Measurements from ENCODE around the gene LMO7.
"Not testable (repeated sequence)": the region's sequence is repeated elsewhere in the genome, so short reads cannot be mapped to it uniquely, and the experiment has no call there.

LMO7 gene

GRCh38 chr13:75770592-75771011, 134.5 kb downstream of the LMO7 start:
- Histone ChIP-seq H3K27me3 (ENCODE audit: control insufficient read depth, insufficient read depth, low read length) (no peaks in the 10 kb centered on the region), H3K9ac (ENCODE audit: low read depth, low read length) (no peak overlapping the region), H3K36me3 (ENCODE audit: control insufficient read depth, insufficient read depth, low read length) (no peaks in the 10 kb centered on the region), H3K9me3 (ENCODE audit: control insufficient read depth, insufficient read depth, low read length) (no peaks in the 10 kb centered on the region), H3K4me1 (ENCODE audit: control insufficient read depth, insufficient read depth, low read length) (peaks cover 6% of the 10 kb centered on the region; the same call in 1 of the 2 replicates), H3K27ac (ENCODE audit: low read depth, low read length) (no peak overlapping the region), H3K4me3 (ENCODE audit: low read depth, low read length) (no peak overlapping the region)

- H3K27ac ChIP-seq (ENCODE audit: low read depth, low read length): no peak overlapping the region
- H3K9ac ChIP-seq (ENCODE audit: low read depth, low read length): no peak overlapping the region
- peaks cover 6% of the 10 kb centered on the region; the same call in 1 of the 2 replicates for H3K4me1 ChIP-seq (ENCODE audit: control insufficient read depth, insufficient read depth, low read length)
- H3K27me3 ChIP-seq (ENCODE audit: control insufficient read depth, insufficient read depth, low read length): no peaks in the 10 kb centered on the region
- H3K4me3 ChIP-seq (ENCODE audit: low read depth, low read length): no peak overlapping the region
- H3K9me3 ChIP-seq (ENCODE audit: control insufficient read depth, insufficient read depth, low read length): no peaks in the 10 kb centered on the region
- H3K36me3 ChIP-seq (ENCODE audit: control insufficient read depth, insufficient read depth, low read length): no peaks in the 10 kb centered on the region
Measured at GRCh38 chr13:75771226-75771625, 135.1 kb downstream of the LMO7 start.

DNA sequence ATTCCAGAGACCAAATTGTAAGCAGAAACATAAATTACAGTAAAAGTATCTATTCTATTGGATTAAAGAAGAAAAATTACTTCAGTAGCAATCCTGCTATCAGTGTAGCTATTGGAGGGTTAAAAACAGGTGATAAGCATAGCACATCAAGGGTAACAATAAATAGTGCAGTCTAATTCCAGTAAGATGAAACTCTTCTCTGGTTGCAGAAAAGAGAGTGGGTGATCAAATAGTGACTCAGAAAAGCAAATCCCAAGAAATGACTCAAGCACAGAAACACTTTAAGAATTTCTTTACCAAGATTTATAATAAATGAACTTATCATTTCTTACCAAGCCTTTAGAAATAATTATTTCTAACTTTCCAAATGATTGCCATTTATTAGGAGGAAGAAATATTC, 135.7 kb downstream of the LMO7 start:
- Histone ChIP-seq H3K27ac (ENCODE audit: low read depth, low read length) (no peak overlapping the region), H3K36me3 (ENCODE audit: control insufficient read depth, insufficient read depth, low read length) (no peaks in the 10 kb centered on the region), H3K9me3 (ENCODE audit: control insufficient read depth, insufficient read depth, low read length) (no peaks in the 10 kb centered on the region), H3K4me3 (ENCODE audit: low read depth, low read length) (no peak overlapping the region), H3K4me1 (ENCODE audit: control insufficient read depth, insufficient read depth, low read length) (peaks cover 6% of the 10 kb centered on the region; the same call in 1 of the 2 replicates), H3K9ac (ENCODE audit: low read depth, low read length) (no peak overlapping the region), H3K27me3 (ENCODE audit: control insufficient read depth, insufficient read depth, low read length) (no peaks in the 10 kb centered on the region)

- H3K27ac ChIP-seq (ENCODE audit: low read depth, low read length): no peak overlapping the region
- no peak overlapping the region for H3K9ac ChIP-seq (ENCODE audit: low read depth, low read length)
- H3K27me3 ChIP-seq (ENCODE audit: control insufficient read depth, insufficient read depth, low read length): no peaks in the 10 kb centered on the region
Measured at GRCh38 chr13:75774176-75774575, 138.0 kb downstream of the LMO7 start.

DNA sequence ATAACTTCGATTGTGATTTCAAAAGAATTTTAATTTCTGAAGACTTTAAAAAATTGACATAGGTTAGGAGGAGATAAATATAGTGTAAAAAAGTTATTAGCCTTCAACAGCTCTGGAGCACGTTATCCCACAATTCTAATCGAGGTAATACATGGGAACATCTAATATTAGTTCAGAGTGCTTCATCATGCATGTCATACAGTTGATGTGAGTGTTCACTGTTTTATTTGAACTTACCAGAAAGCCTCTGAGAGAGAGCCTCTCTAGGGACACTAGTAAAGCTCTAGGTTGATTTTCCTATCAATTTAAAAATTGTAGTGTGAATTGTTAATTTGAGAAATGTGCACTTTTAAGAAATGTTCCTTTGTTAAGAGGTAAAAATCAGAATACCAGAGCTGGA, 140.4 kb downstream of the LMO7 start:
- Histone ChIP-seq H3K9me3 (ENCODE audit: control insufficient read depth, insufficient read depth, low read length) (peaks cover 8% of the 10 kb centered on the region), H3K27ac (ENCODE audit: low read depth, low read length) (no peak overlapping the region), H3K9ac (ENCODE audit: low read depth, low read length) (no peak overlapping the region), H3K27me3 (ENCODE audit: control insufficient read depth, insufficient read depth, low read length) (no peaks in the 10 kb centered on the region), H3K4me1 (ENCODE audit: control insufficient read depth, insufficient read depth, low read length) (no peaks in the 10 kb centered on the region), H3K36me3 (ENCODE audit: control insufficient read depth, insufficient read depth, low read length) (no peaks in the 10 kb centered on the region), H3K4me3 (ENCODE audit: low read depth, low read length) (no peak overlapping the region)

More at GRCh38 chr13:75774176-75774575, 138.0 kb downstream of the LMO7 start:
- H3K36me3 ChIP-seq (ENCODE audit: control insufficient read depth, insufficient read depth, low read length): no peaks in the 10 kb centered on the region
- H3K4me1 ChIP-seq (ENCODE audit: control insufficient read depth, insufficient read depth, low read length): peaks cover 1% of the 10 kb centered on the region; the same call in 1 of the 2 replicates
- H3K9me3 ChIP-seq (ENCODE audit: control insufficient read depth, insufficient read depth, low read length): peaks cover 3% of the 10 kb centered on the region; the same call in 1 of the 2 replicates
- no peak overlapping the region for H3K4me3 ChIP-seq (ENCODE audit: low read depth, low read length)

DNA sequence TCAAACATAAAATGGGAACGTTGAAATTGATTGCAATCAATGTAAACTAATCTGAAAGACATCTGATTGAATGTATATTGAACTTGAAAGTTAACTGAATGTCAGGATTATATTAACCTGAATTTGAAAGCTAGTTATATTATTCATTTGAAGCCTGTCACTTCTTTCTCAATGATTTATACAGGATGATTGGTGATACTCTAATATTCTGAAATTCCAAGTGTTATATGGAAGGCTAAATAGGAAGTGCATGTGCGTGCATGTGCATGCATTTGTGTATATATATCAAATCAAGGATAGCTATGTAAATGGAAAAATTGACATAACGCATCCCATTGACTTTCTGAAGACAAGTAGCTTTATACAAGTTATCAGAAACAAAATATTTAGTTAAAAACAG, 143.3 kb downstream of the LMO7 start:
- no peak overlapping the region for H3K4me3 ChIP-seq (ENCODE audit: low read depth, low read length)
- no peaks in the 10 kb centered on the region for H3K4me1 ChIP-seq (ENCODE audit: control insufficient read depth, insufficient read depth, low read length)
- no peaks in the 10 kb centered on the region for H3K27me3 ChIP-seq (ENCODE audit: control insufficient read depth, insufficient read depth, low read length)
- H3K9me3 ChIP-seq (ENCODE audit: control insufficient read depth, insufficient read depth, low read length): peaks cover 8% of the 10 kb centered on the region
- H3K9ac ChIP-seq (ENCODE audit: low read depth, low read length): no peak overlapping the region
- H3K36me3 ChIP-seq (ENCODE audit: control insufficient read depth, insufficient read depth, low read length): no peaks in the 10 kb centered on the region
- no peak overlapping the region for H3K27ac ChIP-seq (ENCODE audit: low read depth, low read length)

GRCh38 chr13:75780103-75780502, 144.0 kb downstream of the LMO7 start:
- H3K9ac ChIP-seq (ENCODE audit: low read depth, low read length); H3K36me3 ChIP-seq (ENCODE audit: control insufficient read depth, insufficient read depth, low read length); H3K27ac ChIP-seq (ENCODE audit: low read depth, low read length); H3K4me3 ChIP-seq (ENCODE audit: low read depth, low read length); H3K9me3 ChIP-seq (ENCODE audit: control insufficient read depth, insufficient read depth, low read length); H3K4me1 ChIP-seq (ENCODE audit: control insufficient read depth, insufficient read depth, low read length); H3K27me3 ChIP-seq (ENCODE audit: control insufficient read depth, insufficient read depth, low read length): not testable (repeated sequence)

- H3K4me1 ChIP-seq (ENCODE audit: control insufficient read depth, insufficient read depth, low read length): no peaks in the 10 kb centered on the region; the same call in 1 of the 2 replicates
- no peaks in the 10 kb centered on the region for H3K27me3 ChIP-seq (ENCODE audit: control insufficient read depth, insufficient read depth, low read length)
- no peak overlapping the region for H3K4me3 ChIP-seq (ENCODE audit: low read depth, low read length)
- no peak overlapping the region for H3K9ac ChIP-seq (ENCODE audit: low read depth, low read length)
- peaks cover 8% of the 10 kb centered on the region for H3K9me3 ChIP-seq (ENCODE audit: control insufficient read depth, insufficient read depth, low read length)
- H3K36me3 ChIP-seq (ENCODE audit: control insufficient read depth, insufficient read depth, low read length): no peaks in the 10 kb centered on the region
- H3K27ac ChIP-seq (ENCODE audit: low read depth, low read length): no peak overlapping the region
Measured at GRCh38 chr13:75782985-75783384, 146.9 kb downstream of the LMO7 start.

DNA sequence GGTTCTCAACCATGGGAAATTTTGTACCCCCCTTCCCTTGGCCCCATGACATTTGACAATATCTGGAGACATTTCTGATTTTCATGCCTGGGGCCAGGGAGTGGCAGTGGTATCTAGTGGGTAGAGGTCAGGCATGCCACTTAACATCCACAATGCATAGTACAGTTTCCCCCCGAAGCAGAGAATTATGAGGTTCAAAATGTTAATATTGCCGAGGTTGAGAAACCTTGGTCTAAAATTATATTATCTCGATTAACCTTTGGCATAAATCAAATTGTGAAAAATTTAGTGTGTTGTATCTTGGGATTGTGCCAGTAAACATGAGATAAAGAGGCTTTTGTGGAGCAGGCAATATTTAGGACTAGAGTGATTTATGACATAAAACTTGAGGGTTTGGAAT, 147.9 kb downstream of the LMO7 start:
- Histone ChIP-seq H3K4me3 (ENCODE audit: low read depth, low read length) (no peak overlapping the region), H3K4me1 (ENCODE audit: control insufficient read depth, insufficient read depth, low read length) (peaks cover 3% of the 10 kb centered on the region; the same call in 1 of the 2 replicates), H3K27ac (ENCODE audit: low read depth, low read length) (no peak overlapping the region), H3K36me3 (ENCODE audit: control insufficient read depth, insufficient read depth, low read length) (no peaks in the 10 kb centered on the region), H3K9me3 (ENCODE audit: control insufficient read depth, insufficient read depth, low read length) (peaks cover 7% of the 10 kb centered on the region), H3K9ac (ENCODE audit: low read depth, low read length) (no peak overlapping the region), H3K27me3 (ENCODE audit: control insufficient read depth, insufficient read depth, low read length) (no peaks in the 10 kb centered on the region)

GRCh38 chr13:75785130-75785529, 149.0 kb downstream of the LMO7 start:
- no peaks in the 10 kb centered on the region for H3K36me3 ChIP-seq (ENCODE audit: control insufficient read depth, insufficient read depth, low read length)
- peaks cover 3% of the 10 kb centered on the region; the same call in 1 of the 2 replicates for H3K4me1 ChIP-seq (ENCODE audit: control insufficient read depth, insufficient read depth, low read length)
- H3K4me3 ChIP-seq (ENCODE audit: low read depth, low read length): no peak overlapping the region
- H3K9me3 ChIP-seq (ENCODE audit: control insufficient read depth, insufficient read depth, low read length): no peaks in the 10 kb centered on the region; the same call in 1 of the 2 replicates
- H3K9ac ChIP-seq (ENCODE audit: low read depth, low read length): no peak overlapping the region
- no peak overlapping the region for H3K27ac ChIP-seq (ENCODE audit: low read depth, low read length)
- H3K27me3 ChIP-seq (ENCODE audit: control insufficient read depth, insufficient read depth, low read length): no peaks in the 10 kb centered on the region

DNA sequence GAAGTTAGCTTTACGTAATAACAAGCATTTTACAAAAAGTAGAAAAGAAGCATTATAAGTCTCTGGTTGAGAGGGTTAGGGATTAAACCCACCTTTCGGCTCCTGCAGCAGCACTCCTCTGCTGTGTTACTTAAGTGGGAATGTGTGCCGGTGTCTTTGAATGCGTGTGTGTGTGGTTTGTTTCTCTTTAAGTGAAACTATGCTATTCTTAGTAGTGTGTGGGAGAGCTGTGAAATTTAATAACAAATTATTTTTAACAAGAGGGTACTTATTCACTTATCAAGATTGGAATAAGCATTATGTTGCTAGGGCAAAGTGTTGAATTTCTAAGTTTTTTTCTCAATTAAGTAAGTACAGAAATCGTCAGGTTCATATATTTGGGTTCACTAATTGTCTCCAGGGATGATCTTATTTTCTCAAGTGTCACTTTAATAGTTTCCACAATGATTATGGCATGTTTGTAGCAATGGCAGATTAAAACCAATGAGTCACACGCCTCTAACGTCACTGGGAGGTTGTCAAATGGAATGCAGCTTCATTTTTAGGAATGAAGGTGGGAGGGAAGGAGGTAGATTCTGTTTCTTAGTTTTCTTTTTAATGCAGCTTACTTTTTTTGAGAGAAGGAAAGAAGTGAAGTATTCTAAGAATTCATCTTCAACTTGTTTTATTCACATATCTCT, 151.3 kb downstream of the LMO7 start:
- H3K9me3 ChIP-seq (ENCODE audit: control insufficient read depth, insufficient read depth, low read length): no peaks in the 10 kb centered on the region
- H3K4me1 ChIP-seq (ENCODE audit: control insufficient read depth, insufficient read depth, low read length): peaks cover 6% of the 10 kb centered on the region; the same call in 1 of the 2 replicates
- H3K27ac ChIP-seq (ENCODE audit: low read depth, low read length): no peak overlapping the region
- H3K27me3 ChIP-seq (ENCODE audit: control insufficient read depth, insufficient read depth, low read length): no peaks in the 10 kb centered on the region
- H3K4me3 ChIP-seq (ENCODE audit: low read depth, low read length): no peak overlapping the region
- H3K36me3 ChIP-seq (ENCODE audit: control insufficient read depth, insufficient read depth, low read length): no peaks in the 10 kb centered on the region
- H3K9ac ChIP-seq (ENCODE audit: low read depth, low read length): no peak overlapping the region

Measured in HUES48 (cell line).